ENCODE results near the gene ALK.
A peak's percentile ranks its signal among the peaks of the same experiment; 100 is the strongest.

ALK gene

GRCh38 chr2:29787473-29788465 lies 133.6 kb downstream of the ALK start:
- DNase-seq (ENCODE audit: low spot score): no peak

- DNase-seq (ENCODE audit: low spot score): no peak
Observed at GRCh38 chr2:29786361-29786760, 135.0 kb downstream of the ALK start.

- DNase-seq (ENCODE audit: low spot score): no peak
Observed at GRCh38 chr2:29783666-29784065, 137.7 kb downstream of the ALK start.

GRCh38 chr2:29782549-29783458 lies 138.6 kb downstream of the ALK start:
- DNase-seq (ENCODE audit: low spot score): no peak

GRCh38 chr2:29782087-29782486 lies 139.3 kb downstream of the ALK start:
- DNase-seq (ENCODE audit: low spot score): no peak

GRCh38 chr2:29780906-29781305 lies 140.5 kb downstream of the ALK start:
- DNase-seq (ENCODE audit: low spot score): no peak

GRCh38 chr2:29777161-29777560 lies 144.2 kb downstream of the ALK start:
- peak; percentile 21 for DNase-seq (ENCODE audit: low spot score)

GRCh38 chr2:29776406-29776805 lies 145.0 kb downstream of the ALK start:
- no peak for DNase-seq (ENCODE audit: low spot score)

GRCh38 chr2:29775937-29776336 lies 145.4 kb downstream of the ALK start:
- no peak for DNase-seq (ENCODE audit: low spot score)

- no peak for DNase-seq (ENCODE audit: low spot score)
Observed at GRCh38 chr2:29774624-29775023, 146.8 kb downstream of the ALK start.

- no peak for DNase-seq (ENCODE audit: low spot score)
Observed at GRCh38 chr2:29770846-29771245, 150.5 kb downstream of the ALK start.

- no peak for DNase-seq (ENCODE audit: low spot score)
Observed at GRCh38 chr2:29769847-29770246, 151.5 kb downstream of the ALK start.

- no peak for DNase-seq (ENCODE audit: low spot score)
Observed at GRCh38 chr2:29767606-29768335, 153.6 kb downstream of the ALK start.

GRCh38 chr2:29766191-29766590 lies 155.2 kb downstream of the ALK start:
- no peak for DNase-seq (ENCODE audit: low spot score)

GRCh38 chr2:29765721-29766120 lies 155.7 kb downstream of the ALK start:
- no peak for DNase-seq (ENCODE audit: low spot score)

- no peak for DNase-seq (ENCODE audit: low spot score)
Observed at GRCh38 chr2:29763371-29763770, 158.0 kb downstream of the ALK start.

GRCh38 chr2:29762239-29762638 lies 159.1 kb downstream of the ALK start:
- DNase-seq (ENCODE audit: low spot score): no peak

- DNase-seq (ENCODE audit: low spot score): no peak
Observed at GRCh38 chr2:29761278-29761677, 160.1 kb downstream of the ALK start.

- no peak for DNase-seq (ENCODE audit: low spot score)
Observed at GRCh38 chr2:29760008-29760407, 161.4 kb downstream of the ALK start.

GRCh38 chr2:29759360-29759759 lies 162.0 kb downstream of the ALK start:
- no peak for DNase-seq (ENCODE audit: low spot score)

- DNase-seq (ENCODE audit: low spot score): no peak
Observed at GRCh38 chr2:29755829-29756228, 165.6 kb downstream of the ALK start.

- no peak for DNase-seq (ENCODE audit: low spot score)
Observed at GRCh38 chr2:29755233-29755632, 166.2 kb downstream of the ALK start.
